Trophoblast cell (in vitro differentiated cells and primary cell): ENCODE measurements around the gene TUBA8.
"Not testable (repeated sequence)": the region's sequence is repeated elsewhere in the genome, so short reads cannot be mapped to it uniquely, and the experiment has no call there.

Experiments
- DNase-seq, 2 donors: peaks; one replicate each; pipeline ENCODE4 v3.0.0-alpha.2; 2016
- H2AFZ ChIP-seq: 2 replicates; pipeline ENCODE4 v1.6.1; 2013; ENCODE audit warnings: low read length, moderate library complexity, mild to moderate bottlenecking; ENCODE audit not compliant: insufficient read depth, poor library complexity
- H2AK5ac ChIP-seq: 2 replicates; pipeline ENCODE4 v1.6.1; 2013; ENCODE audit warnings: mild to moderate bottlenecking, low read length
- H2BK120ac ChIP-seq: 2 replicates; pipeline ENCODE4 v1.6.1; 2013; ENCODE audit warnings: low read length, mild to moderate bottlenecking, moderate library complexity; ENCODE audit not compliant: insufficient read depth, poor library complexity
- H2BK12ac ChIP-seq: 2 replicates; pipeline ENCODE4 v1.6.1; 2013; ENCODE audit warnings: mild to moderate bottlenecking, low read length, moderate library complexity
- H2BK5ac ChIP-seq: 2 replicates; pipeline ENCODE4 v1.6.1; 2013; ENCODE audit warnings: low read length, low read depth, moderate library complexity, mild to moderate bottlenecking; ENCODE audit not compliant: poor library complexity
- H3K14ac ChIP-seq: 2 replicates; pipeline ENCODE4 v1.6.1; 2013; ENCODE audit warnings: mild to moderate bottlenecking, low read length
- H3K18ac ChIP-seq: 2 replicates; pipeline ENCODE4 v1.6.1; 2013; ENCODE audit warnings: mild to moderate bottlenecking, low read length
- H3K23ac ChIP-seq: 2 replicates; pipeline ENCODE4 v1.6.1; 2013; ENCODE audit warnings: low read length
- H3K27ac ChIP-seq: 2 replicates; pipeline ENCODE4 v1.5.1; 2013; ENCODE audit warnings: low read depth, mild to moderate bottlenecking, inconsistent platforms, low read length, moderate library complexity
- H3K27me3 ChIP-seq: 2 replicates; pipeline ENCODE4 v1.6.1; 2013; ENCODE audit warnings: inconsistent platforms, mild to moderate bottlenecking, low read length, moderate library complexity; ENCODE audit not compliant: insufficient read depth
- H3K36me3 ChIP-seq, 2 experiments: 1 replicate in 1 of 2; 2 replicates in 1 of 2; pipeline ENCODE4 v1.6.1; 2013; ENCODE audit warnings: low read length in 2 of 2, mild to moderate bottlenecking in 2 of 2, moderate library complexity in 1 of 2; ENCODE audit not compliant: insufficient read depth in 2 of 2, control insufficient read depth in 1 of 2
- H3K4ac ChIP-seq: 2 replicates; pipeline ENCODE4 v1.6.1; 2013; ENCODE audit warnings: low read depth, mild to moderate bottlenecking, low read length, moderate library complexity
- H3K4me1 ChIP-seq, 2 experiments: 1 replicate in 1 of 2; 2 replicates in 1 of 2; pipeline ENCODE4 v1.6.1; 2013; ENCODE audit warnings: low read length in 2 of 2, mild to moderate bottlenecking in 2 of 2, moderate library complexity in 1 of 2; ENCODE audit not compliant: insufficient read depth in 2 of 2, control insufficient read depth in 1 of 2
- H3K4me2 ChIP-seq: 2 replicates; pipeline ENCODE4 v1.6.1; 2013; ENCODE audit warnings: inconsistent platforms, mild to moderate bottlenecking, low read length, moderate library complexity
- H3K4me3 ChIP-seq: 2 replicates; pipeline ENCODE4 v1.5.1; 2013; ENCODE audit warnings: mild to moderate bottlenecking, low read depth, low read length, inconsistent platforms
- H3K79me1 ChIP-seq: one replicate; pipeline ENCODE4 v1.6.1; 2013; ENCODE audit warnings: low read length
- H3K79me2 ChIP-seq: 2 replicates; pipeline ENCODE4 v1.6.1; 2013; ENCODE audit warnings: low read length, mild to moderate bottlenecking; ENCODE audit not compliant: control insufficient read depth, insufficient read depth, poor library complexity
- H3K9ac ChIP-seq: 2 replicates; pipeline ENCODE4 v1.6.1; 2013; ENCODE audit warnings: mild to moderate bottlenecking, low read length
- H3K9me3 ChIP-seq: 2 replicates; pipeline ENCODE4 v1.6.1; 2013; ENCODE audit warnings: low read depth, mild to moderate bottlenecking, control low read depth, inconsistent platforms, low read length; ENCODE audit not compliant: insufficient read depth
- H4K12ac ChIP-seq: 2 replicates; pipeline ENCODE4 v1.6.1; 2013; ENCODE audit warnings: low read depth, mild to moderate bottlenecking, low read length, moderate library complexity
- H4K8ac ChIP-seq: 2 replicates; pipeline ENCODE4 v1.6.1; 2013; ENCODE audit warnings: low read depth, mild to moderate bottlenecking, low read length, moderate library complexity
- H4K91ac ChIP-seq: one replicate; pipeline ENCODE4 v1.6.1; 2013; ENCODE audit warnings: low read depth, mild to moderate bottlenecking, low read length, moderate library complexity
- WGBS: extraction: QIAGEN DNeasy Blood & Tissue Kit; methylation state at CpG from one replicate; pipeline ENCODE4 v1.1.7; 2013; ENCODE audit warnings: missing lambda C conversion rate; ENCODE audit not compliant: insufficient read length, insufficient coverage; ENCODE audit errors: extremely low coverage; 5-methylcytosine and 5-hydroxymethylcytosine counted together

TUBA8 gene

GRCh38 chr22:18101536-18101935 lies 9.1 kb upstream of the TUBA8 start:
- Histone ChIP-seq H3K9ac (no peak overlapping the region), H2AK5ac (no peak overlapping the region), H2AFZ (no peak overlapping the region), H4K12ac (no peak overlapping the region), H3K27me3 (no peaks in the 10 kb centered on the region), H3K79me2 (no peaks in the 10 kb centered on the region), H3K27ac (no peak overlapping the region), H2BK5ac (no peak overlapping the region), H3K23ac (no peak overlapping the region), H4K8ac (no peak overlapping the region), H3K4me1 (no peaks in the 10 kb centered on the region), H3K79me1 (no peaks in the 10 kb centered on the region), H3K14ac (no peak overlapping the region), H3K4me3 (no peak overlapping the region), H3K4me2 (no peak overlapping the region), H3K18ac (no peak overlapping the region), H3K9me3 (peaks cover 7% of the 10 kb centered on the region), H3K36me3 (peaks cover 0 to 2% of the 10 kb centered on the region in 2 experiments), H3K4ac (no peak overlapping the region), H4K91ac (no peak overlapping the region), H2BK120ac (no peak overlapping the region), H2BK12ac (no peak overlapping the region)
- no peak for DNase-seq
- WGBS: no CpG with 5 or more reads among the region's 4 CpGs

GRCh38 chr22:18103527-18104269 lies 6.9 kb upstream of the TUBA8 start:
- no peak overlapping the region for H2AK5ac ChIP-seq

GRCh38 chr22:18104566-18104965 lies 6.0 kb upstream of the TUBA8 start:
- no peak overlapping the region for H2AFZ ChIP-seq
- no peaks in the 10 kb centered on the region for H3K79me2 ChIP-seq
- H2BK12ac ChIP-seq: no peak overlapping the region
- H2BK120ac ChIP-seq: no peak overlapping the region
- no peak overlapping the region for H4K12ac ChIP-seq
- no peak overlapping the region for H4K8ac ChIP-seq
- H2BK5ac ChIP-seq: no peak overlapping the region
- H3K36me3 ChIP-seq: peaks cover 0 to 2% of the 10 kb centered on the region in 2 experiments
- no peak overlapping the region for H3K18ac ChIP-seq
- no peaks in the 10 kb centered on the region for H3K4me1 ChIP-seq
- no peak overlapping the region for H3K14ac ChIP-seq
- no peak overlapping the region for H3K23ac ChIP-seq
- WGBS: no CpG with 5 or more reads among the region's 4 CpGs
- no peak overlapping the region for H3K4me2 ChIP-seq
- H4K91ac ChIP-seq: no peak overlapping the region
- H3K4me3 ChIP-seq: no peak overlapping the region
- H3K79me1 ChIP-seq: no peaks in the 10 kb centered on the region
- no peak for DNase-seq
- no peak overlapping the region for H3K4ac ChIP-seq
- H3K27me3 ChIP-seq: peaks cover 3% of the 10 kb centered on the region
- H3K9ac ChIP-seq: no peak overlapping the region
- H3K9me3 ChIP-seq: peaks cover 8% of the 10 kb centered on the region
- no peak overlapping the region for H3K27ac ChIP-seq
- H2AK5ac ChIP-seq: no peak overlapping the region

More at GRCh38 chr22:18103527-18104269, 6.9 kb upstream of the TUBA8 start:
- peaks cover 0 to 2% of the 10 kb centered on the region in 2 experiments for H3K36me3 ChIP-seq
- no peak overlapping the region for H4K12ac ChIP-seq
- no peak overlapping the region for H2BK12ac ChIP-seq
- H3K4me3 ChIP-seq: no peak overlapping the region
- no peak overlapping the region for H3K23ac ChIP-seq
- no peaks in the 10 kb centered on the region for H3K79me2 ChIP-seq
- no peak overlapping the region for H2AFZ ChIP-seq
- no peak overlapping the region for H4K8ac ChIP-seq
- H2BK120ac ChIP-seq: no peak overlapping the region
- no peak overlapping the region for H3K4ac ChIP-seq
- no peaks in the 10 kb centered on the region for H3K4me1 ChIP-seq
- H3K27ac ChIP-seq: no peak overlapping the region
- H3K79me1 ChIP-seq: no peaks in the 10 kb centered on the region
- no CpG with 5 or more reads among the region's 14 CpGs for WGBS
- H3K27me3 ChIP-seq: no peaks in the 10 kb centered on the region
- DNase-seq: no peak
- H3K14ac ChIP-seq: no peak overlapping the region
- H3K18ac ChIP-seq: no peak overlapping the region
- no peak overlapping the region for H3K9ac ChIP-seq
- no peak overlapping the region for H4K91ac ChIP-seq
- H2BK5ac ChIP-seq: no peak overlapping the region
- H3K9me3 ChIP-seq: peaks cover 8% of the 10 kb centered on the region
- no peak overlapping the region for H3K4me2 ChIP-seq

- not testable (repeated sequence) for H3K4me1 ChIP-seq, H2BK5ac ChIP-seq, H3K4ac ChIP-seq, H2BK12ac ChIP-seq, H3K36me3 ChIP-seq, H4K12ac ChIP-seq, H4K91ac ChIP-seq, H3K9me3 ChIP-seq, H3K23ac ChIP-seq, H3K79me1 ChIP-seq, H3K79me2 ChIP-seq, H2AK5ac ChIP-seq, H2AFZ ChIP-seq, H4K8ac ChIP-seq, H3K27ac ChIP-seq, H3K9ac ChIP-seq, H3K14ac ChIP-seq, H3K18ac ChIP-seq, H3K4me3 ChIP-seq, DNase-seq, H3K4me2 ChIP-seq, H2BK120ac ChIP-seq
- no CpG with 5 or more reads among the region's 7 CpGs for WGBS
- peaks cover 17% of the 10 kb centered on the region for H3K27me3 ChIP-seq
Measured at GRCh38 chr22:18105981-18106380, 4.6 kb upstream of the TUBA8 start.
